GM18511 (cell line): ENCODE results near the gene ARHGAP6.

Experiments
- ATAC-seq: cut with Tn5 transposase; IDR thresholded peaks from one replicate; pipeline ENCODE4 v1.9.1; 2021; ENCODE audit warnings: mild to moderate bottlenecking, moderate library complexity; ENCODE audit not compliant: unreplicated experiment

The ARHGAP6 gene

GRCh38 chrX:11188664-11189063, 477.1 kb downstream of the ARHGAP6 start:
- ATAC-seq: no peak

DNA sequence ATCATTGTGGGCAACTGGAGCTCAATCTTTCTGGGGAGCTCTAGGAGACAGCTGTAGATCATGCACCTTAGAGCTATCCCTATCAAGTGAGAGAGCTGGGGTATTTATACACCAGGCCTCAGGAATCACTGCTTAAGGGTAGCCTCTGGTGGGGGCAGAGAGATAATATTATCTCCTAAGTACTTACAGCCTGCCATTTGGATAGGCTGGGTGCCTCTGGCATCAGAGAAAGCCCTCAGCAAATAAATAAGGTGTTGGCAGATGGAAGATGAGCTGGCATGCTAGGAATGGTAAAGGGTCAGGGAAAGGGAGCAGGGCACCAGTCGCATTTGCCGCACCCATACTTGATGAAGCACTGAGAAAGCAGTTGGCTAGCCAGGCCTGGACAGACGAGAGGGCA, 478.7 kb downstream of the ARHGAP6 start:
- no peak for ATAC-seq

GRCh38 chrX:11185861-11186260, 479.9 kb downstream of the ARHGAP6 start:
- no peak for ATAC-seq

DNA sequence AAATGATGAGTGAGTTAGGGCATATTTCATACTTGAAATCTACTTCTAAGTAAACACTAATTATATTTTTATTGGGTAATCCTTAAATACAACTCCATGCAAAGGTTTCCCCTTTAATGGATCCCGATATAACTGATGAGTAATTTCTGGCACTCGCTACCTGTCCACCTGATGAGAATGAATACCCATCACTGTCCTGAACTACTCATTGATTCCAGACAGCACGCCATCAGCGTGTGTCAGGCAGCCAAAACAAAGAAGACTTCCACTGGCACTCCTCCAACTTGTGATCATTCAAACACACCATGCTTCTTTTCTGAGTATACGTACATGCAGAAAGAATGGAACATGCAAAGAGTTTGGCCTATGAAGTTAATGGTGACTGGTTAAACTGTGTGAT, 485.1 kb downstream of the ARHGAP6 start:
- ATAC-seq: no peak

DNA sequence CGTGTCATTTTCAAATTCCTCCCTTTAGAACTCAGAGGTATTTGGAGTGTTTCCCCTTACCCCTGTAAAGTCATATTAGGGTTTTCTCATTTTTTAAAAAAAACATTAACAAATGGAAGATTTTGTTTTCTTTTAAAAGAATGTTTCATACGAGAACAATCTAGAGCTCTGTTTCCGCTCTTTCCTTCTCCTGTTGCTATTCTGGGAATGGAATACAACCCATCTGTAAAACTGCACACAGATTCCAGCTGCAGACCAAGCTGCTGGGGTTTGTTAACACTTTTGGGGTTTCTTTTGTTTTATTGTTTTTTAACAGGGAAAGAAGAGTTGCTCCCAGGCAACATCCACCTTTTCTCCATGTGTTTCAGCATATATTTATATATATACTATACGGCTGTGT, 493.3 kb downstream of the ARHGAP6 start:
- ATAC-seq: no peak

GRCh38 chrX:11171956-11172355, 493.8 kb downstream of the ARHGAP6 start:
- no peak for ATAC-seq

GRCh38 chrX:11164433-11164832, 501.3 kb downstream of the ARHGAP6 start:
- ATAC-seq: no peak

DNA sequence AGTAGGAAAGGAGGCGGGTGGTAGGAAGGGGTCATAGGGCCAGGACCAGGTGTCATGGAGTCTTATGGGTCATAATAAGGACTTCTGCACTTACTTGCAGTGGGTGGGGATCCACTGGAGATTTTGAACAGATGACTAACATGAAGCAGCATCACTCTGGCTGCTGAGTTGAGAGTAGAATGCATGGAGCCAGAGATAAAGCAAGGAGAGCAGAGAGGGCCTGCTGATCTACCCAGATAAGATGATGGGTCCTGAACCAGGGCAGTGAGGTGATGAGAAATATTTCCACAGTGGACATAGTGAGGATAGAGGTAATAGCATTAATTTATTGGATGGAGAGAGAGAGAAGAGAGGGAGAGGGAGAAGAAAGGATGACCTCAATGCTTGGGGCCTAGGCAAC, 506.6 kb downstream of the ARHGAP6 start:
- ATAC-seq: no peak

- ATAC-seq: no peak
Measured at GRCh38 chrX:11151799-11152559, 513.7 kb downstream of the ARHGAP6 start.

DNA sequence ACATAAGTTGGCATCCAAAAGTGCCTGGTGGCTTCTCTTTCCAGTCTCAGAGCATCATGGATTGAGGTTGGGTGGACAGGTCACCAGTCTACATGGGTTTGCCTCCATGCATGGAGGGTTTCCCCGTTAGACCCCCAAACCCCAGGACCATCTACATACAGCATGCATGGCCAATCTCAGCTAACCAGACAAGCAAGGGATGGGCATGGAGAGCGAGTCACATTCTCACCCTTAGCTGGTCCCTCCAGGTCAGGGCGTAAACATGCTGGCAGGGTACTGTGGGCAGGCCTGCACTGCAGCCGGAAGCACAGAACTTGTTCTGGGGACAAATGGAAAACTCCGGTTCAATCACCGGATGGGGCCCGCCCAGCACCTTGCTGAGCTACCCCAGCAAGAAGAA, 517.3 kb downstream of the ARHGAP6 start:
- ATAC-seq: no peak

GRCh38 chrX:11146411-11146810, 519.3 kb downstream of the ARHGAP6 start:
- no peak for ATAC-seq

DNA sequence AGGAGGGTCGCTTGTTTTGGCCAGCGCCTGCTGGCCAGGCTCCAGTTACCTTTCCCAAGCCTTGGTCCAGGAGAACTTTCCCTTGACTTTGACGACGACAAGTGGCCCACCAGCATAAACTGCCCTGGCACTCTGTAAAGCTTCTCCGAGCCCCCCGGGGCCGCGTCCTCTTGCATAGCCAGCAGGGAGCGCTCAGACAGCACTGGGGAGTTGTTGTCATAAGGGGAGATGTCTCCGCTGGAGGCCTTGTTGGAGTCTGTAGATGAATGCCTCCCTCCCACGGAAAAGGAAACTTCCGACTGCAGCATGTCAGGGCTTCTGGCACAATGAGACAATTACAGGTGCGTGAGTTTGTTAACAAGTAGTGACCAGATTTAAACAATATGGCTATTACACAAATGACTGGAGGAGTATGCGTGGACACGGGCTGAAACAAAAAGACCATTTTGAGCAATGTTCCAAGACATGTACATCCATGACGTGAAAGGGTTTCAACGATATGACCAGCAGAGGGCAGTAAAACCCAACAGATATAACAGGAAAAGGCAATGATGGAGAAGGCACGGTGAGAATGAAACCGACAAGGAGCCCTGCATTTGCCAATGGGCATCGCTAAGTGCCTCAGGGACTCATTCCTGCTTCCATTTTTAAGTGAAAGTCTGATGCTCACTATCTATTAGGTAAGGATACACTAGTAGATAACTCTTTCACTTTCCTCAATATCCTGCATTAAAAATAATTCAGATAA, 521.6 kb downstream of the ARHGAP6 start:
- peak; percentile 91 for ATAC-seq

- no peak for ATAC-seq
Measured at GRCh38 chrX:11138498-11139390, 527.0 kb downstream of the ARHGAP6 start.

- ATAC-seq: no peak
Measured at GRCh38 chrX:11137543-11138139, 528.1 kb downstream of the ARHGAP6 start.

DNA sequence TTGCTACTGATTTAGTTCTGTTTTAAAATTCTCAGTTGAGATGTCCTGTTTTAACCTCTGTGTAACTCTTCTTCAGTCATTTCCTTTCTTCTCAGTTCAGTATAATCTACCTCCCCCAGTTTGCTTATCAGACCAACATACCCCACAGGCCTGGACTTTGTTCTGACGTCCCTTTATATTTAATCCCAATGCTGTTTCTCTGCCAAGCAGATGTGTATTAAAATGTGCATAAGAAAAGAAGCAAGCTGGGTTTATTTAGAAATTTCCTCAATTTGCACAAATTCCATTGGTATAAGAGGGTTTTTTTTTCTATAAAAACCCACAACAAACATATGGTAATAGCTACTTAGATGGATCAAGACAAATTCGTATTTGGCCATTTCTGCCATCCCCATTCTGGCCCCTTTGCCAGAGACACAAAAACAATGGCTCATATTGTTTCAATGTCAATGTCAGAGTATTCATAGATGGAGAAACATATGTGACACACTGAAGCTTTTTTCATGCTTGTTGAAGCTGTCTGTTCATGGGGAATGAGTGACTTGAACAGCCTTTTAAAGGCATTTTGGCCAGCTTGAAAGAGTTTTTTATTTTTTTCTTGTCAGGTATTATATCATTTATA, 530.0 kb downstream of the ARHGAP6 start:
- no peak for ATAC-seq

DNA sequence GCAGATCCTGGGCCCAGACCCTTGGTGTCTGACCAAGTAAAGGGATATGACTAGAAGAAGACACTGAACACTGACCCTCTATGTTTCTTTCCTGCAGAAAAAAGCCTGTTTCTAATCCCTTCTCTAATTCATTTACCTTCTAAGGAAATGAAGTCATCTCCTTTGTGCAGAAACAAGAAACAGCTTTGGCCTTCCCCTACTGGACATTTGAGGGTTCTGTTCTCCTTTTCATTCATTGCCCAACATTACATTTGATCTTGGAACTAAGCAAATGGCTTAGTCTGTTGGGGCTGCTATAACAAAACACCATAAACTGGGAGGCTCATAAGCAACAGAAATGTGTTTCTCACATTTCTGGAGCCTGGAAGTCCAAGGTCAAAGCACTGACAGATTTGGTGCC, 534.6 kb downstream of the ARHGAP6 start:
- no peak for ATAC-seq

DNA sequence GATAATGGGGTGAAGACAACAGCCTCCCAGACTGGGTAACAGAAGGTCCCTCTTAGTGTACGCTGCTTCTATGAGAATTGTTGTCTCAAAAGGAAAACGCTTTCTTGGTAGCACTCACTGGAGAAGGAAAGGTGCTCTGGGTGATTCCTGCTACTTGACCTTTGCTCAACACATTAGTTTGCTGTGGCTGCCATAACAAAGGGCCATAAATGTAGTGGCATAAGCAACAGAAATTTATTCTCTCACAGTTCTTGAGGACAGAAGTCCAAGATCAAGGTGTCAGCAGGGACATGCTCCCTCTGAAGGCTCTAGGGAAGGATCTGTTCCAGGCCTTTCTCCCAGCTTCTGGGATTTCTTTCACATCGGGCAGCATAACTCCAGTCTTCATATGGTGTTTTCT, 535.6 kb downstream of the ARHGAP6 start:
- no peak for ATAC-seq

DNA sequence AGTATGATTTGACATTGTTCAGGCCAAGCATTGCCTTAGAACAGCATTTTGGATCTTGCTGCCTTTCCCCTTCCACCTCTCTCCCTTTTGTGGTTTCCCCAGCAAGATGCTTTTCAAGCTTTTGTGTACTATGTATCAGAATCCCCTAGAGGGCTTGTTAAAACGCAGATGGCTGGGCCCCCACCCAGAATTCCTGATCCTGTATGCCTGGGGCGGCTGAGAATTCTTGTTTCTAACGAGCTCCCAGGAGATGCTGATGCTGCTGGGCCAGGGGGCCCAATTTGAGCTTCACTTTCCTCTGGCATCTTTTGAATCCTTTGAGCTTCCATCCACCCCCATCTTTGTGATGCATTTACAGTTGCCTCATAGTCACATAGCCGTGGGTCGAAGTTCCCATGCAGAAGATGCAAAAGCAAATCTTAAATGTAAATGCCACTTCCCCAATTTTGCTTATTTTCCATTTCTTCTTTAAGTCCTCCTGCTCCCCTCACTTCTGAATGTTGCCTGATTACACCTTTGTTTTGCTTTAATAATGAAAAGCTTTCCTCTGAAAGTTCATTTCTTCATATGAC, 536.1 kb downstream of the ARHGAP6 start:
- ATAC-seq: no peak

- no peak for ATAC-seq
Measured at GRCh38 chrX:11125060-11125459, 540.7 kb downstream of the ARHGAP6 start.

DNA sequence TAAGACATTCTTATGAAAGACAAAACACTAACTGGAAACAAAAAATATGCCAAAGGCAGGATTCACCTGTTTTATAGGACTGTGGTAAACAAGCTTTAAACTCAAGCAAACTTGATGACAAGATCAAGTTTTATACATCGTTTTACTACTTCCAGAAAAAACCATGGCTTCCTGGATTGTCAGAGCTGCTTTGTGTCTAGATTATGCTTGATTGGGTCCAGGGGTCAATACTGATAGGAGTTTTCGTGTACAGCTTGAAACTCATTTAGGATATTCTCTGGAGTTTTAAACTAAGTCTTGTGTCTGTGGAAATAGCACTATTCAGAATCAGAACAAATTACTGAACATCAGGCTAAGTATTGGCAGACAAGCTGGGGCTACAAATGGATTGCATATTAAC, 541.6 kb downstream of the ARHGAP6 start:
- no peak for ATAC-seq
